ENCODE measurements around the gene LRCH4.
"Not testable (repeated sequence)": the region's sequence is repeated elsewhere in the genome, so short reads cannot be mapped to it uniquely, and the experiment has no call there.

LRCH4 gene

GRCh38 chr7:100567751-100568175, 18.2 kb downstream of the LRCH4 start:
- DNase-seq (ENCODE audit: low read depth), result no peak

DNA sequence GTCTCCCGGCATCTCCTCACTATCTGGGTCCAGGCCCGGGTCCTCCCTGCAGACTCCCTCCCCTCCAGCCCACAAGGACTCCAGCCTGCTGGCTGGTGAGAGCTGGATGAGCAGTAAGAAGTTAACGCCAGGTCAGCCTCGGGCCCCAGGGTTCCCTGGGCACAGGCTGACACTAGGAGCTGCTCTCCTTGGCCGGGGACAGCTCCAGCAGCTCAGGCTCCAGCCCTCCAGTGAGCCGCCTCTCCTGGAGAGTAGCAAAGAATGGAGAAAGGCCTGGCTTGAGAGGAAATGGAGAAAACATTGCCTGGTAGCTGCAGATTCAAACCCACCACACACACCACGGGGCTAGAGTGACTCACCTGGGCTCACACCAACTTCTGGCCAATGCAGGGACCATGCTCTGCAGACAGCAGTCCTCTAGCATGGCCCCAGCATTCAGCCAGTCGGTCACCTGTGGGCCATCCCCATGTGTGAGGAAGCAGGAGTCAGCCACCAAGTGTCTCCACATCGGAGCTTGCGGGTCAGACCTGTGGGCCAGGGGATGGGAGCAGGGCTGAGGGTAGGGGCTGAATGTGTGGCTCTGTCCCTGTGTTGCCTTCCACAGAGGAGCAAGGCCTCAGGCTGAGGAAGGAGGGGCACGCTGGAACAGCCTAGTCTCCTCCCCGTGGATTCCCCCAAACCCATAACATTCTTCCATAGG, 18.7 kb downstream of the LRCH4 start:
- DNase-seq (ENCODE audit: low read depth), result no peak

DNA sequence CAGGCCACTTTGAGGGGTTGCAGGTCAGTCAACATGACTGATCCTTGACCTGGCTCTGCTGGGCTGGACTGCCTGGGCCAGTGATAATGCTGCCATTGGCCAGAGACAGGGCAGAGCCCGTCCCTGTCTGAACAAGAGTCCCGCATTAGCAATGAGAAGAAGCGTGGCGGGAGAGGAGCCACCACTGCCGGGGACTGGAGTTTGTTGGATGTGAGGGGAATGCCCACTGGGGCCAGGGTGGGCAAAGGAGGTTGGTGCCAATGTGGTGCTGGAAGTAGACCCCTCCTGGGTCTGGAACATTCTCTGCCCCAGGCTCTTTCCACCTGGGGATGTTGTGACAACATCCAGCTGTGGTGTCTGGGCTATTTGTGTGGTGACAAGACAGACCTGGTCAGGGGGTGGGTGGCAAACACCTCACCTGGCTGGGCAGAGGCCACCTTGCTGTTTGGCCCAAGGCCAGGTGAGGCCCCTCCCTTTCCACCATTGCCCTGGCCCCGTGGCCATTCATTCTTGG, 19.9 kb downstream of the LRCH4 start:
- DNase-seq (ENCODE audit: low read depth), result no peak

- no peak for DNase-seq (ENCODE audit: low read depth)
Observed at GRCh38 chr7:100565133-100565571, 20.8 kb downstream of the LRCH4 start.

DNA sequence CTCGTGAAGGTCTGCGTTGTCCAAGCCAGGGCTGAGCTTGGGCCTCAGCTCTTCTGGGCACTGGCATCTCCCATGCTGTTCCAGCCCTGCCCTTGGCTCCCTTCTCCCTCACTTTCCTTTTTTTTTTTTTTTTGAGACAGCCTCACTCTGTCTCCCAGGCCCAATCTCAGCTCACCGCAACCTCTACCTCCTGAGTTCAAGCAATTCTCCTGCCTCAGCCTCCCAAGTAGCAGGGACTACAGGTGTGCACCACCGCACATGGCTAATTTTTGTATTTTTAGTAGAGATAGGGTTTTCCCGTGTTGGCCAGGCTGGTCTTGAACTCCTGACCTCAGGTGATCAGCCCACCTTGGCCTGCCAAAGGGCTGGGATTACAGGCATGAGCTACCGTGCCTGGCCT, 21.5 kb downstream of the LRCH4 start:
- not testable (repeated sequence) for DNase-seq (ENCODE audit: low read depth)

GRCh38 chr7:100563809-100564400, 22.0 kb downstream of the LRCH4 start:
- DNase-seq (ENCODE audit: low read depth), result peak; percentile 53

DNA sequence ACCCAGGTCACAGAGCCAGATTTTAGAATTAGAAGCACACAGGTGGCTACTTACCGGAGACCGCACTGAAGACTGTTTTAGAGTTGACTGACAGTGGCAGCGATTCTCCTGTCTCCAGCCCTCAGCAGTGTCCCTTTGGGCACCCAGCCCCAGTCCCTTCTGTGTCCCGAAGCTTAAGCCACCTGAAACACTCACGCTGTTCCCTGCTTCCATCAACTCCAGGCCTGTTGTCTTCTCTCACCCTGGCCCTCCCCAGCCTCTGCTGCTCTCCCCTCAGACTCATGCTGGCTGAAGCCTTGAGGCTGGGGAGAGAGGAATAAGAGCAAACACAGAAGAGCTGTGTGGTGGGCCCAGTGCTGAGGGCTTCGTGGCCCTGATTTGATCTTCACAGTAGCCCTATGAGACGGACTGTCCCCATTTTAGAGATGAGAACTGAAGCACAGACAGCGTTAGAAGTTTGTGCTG, 22.8 kb downstream of the LRCH4 start:
- no peak for DNase-seq (ENCODE audit: low read depth)

- no peak for DNase-seq (ENCODE audit: low read depth)
Observed at GRCh38 chr7:100562195-100563099, 23.5 kb downstream of the LRCH4 start.

DNA sequence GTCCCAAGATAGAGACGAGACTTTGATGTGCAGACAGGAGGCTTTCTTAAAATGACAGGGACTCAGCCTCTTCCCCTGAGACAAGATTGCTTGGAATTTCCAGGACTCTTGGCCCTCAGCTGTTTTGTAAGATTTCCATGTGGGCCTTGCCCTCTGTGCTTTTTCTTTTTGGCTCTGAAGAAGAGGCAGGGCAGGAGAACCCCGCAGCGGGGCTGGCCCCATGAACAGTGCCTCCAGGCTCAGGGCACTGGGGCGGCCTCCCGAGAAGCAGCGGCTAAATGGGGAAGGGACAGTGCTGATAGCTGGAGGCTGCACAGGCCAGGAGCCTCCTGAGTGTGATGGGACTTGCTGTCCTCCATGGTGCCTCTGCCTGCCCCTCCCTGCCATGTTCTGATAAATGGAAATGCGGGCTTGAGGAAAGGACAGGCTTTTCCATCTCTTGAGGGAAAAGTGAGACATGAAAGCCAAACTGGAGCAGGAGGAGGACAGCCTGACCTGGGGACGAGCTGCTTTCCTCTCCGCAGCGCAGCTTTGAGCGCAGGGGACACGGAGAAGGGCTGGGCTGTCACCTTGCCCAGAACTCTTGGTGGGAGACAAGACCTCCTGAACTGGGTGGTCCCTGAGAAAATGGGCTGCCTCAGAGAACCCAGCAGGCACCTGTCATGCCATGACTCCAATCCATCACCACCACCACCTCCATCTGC, 24.3 kb downstream of the LRCH4 start:
- DNase-seq (ENCODE audit: low read depth), result no peak

- no peak for DNase-seq (ENCODE audit: low read depth)
Observed at GRCh38 chr7:100559127-100559526, 26.8 kb downstream of the LRCH4 start.

DNA sequence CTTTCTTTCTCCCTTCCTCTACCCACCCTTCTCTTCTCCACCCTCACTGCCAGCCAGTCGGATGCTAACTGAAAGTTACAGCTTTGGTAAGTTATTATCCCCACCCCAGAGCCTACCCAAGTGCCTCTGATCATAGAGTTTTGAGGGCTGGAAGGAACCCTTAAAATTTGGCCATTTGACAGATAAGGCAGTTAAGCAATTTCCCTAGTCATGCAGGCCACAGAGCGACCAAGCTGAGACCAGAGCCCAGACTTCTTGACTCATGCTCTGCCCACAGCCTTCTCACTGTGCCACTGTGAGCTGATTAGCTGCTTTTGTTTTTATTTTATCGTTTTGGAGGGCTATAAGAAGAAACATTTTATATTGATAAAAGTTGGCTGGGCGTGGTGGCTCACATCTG, 29.4 kb downstream of the LRCH4 start:
- no peak for DNase-seq (ENCODE audit: low read depth)

DNA sequence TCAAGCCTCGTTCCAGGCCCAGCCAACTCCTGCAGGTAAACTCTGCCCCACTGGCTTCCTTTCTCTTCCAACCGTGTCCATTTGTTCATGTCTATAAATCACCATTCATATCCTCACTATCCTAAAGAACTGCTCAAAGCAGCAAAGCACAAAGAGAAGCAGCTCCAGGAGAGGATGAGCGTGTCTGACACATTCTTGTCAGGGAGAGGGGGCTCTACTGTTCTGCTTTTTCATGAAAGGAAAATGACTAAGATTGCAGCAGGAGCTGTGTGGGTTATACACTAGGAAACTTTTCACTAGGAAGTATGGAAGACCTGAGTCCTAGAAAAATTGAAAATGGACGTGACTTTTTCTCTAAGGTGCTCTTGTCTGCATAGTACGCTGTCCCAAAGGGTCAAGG, 30.2 kb downstream of the LRCH4 start:
- DNase-seq (ENCODE audit: low read depth), result no peak

DNA sequence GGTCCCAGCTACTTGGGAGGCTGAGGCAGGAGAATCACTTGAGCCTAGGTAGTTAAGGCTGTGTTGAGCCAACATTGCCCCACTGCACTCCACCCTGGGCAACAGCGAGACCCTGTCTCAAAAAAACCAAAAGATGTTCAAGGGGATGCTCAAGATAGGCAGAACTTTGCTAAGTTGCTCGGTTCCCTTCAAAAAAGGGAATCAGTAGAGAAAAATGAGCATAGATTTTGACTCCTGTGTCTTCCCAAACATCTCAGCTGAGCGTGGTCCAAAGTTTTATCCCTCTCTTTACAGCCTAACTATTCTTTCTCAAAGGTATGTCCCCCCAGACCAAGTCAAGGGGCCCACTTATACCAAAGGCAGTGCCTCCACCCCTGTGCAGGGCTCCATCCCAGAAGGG, 32.9 kb downstream of the LRCH4 start:
- DNase-seq (ENCODE audit: low read depth), result no peak

DNA sequence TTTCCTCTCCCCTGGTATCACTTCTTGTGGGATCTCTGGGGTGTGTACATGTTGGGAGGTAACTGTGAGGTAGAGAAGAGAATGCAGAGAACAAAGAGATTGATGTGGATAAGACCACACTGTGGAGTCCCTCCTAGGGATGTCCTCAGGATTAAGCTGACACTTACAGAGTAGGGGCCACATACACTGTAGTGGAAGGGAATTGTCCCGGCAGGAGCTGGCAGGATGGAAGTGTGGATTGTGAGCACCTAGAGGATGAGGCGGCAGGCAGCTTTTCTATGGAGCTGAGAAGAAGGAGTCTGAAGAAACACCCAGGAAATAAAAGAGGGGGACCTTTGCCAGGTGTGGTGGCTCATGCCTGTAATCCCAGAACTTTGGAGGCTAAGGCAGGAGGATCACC, 33.4 kb downstream of the LRCH4 start:
- DNase-seq (ENCODE audit: low read depth), result no peak

DNA sequence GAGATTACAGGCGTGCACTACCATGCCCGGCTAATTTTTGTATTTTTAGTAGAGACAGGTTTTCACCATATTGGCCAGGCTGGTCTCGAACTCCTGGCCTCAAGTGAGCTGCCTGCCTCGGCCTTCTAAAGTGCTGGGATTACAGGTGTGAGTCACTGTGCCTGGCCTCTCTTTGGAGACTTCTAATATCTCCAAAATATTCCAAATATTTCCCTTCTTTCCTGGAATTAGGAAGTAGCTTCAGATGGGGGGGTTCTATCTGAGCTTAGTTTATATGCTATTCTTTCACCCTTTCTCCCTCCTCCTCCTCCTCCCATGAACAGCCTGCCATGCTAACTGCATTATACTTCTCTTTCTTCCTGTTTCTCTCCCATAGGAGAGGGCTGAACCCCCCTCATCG, 37.5 kb downstream of the LRCH4 start:
- not testable (repeated sequence) for DNase-seq (ENCODE audit: low read depth)

GRCh38 chr7:100547872-100548271, 38.1 kb downstream of the LRCH4 start:
- DNase-seq (ENCODE audit: low read depth), result no peak

DNA sequence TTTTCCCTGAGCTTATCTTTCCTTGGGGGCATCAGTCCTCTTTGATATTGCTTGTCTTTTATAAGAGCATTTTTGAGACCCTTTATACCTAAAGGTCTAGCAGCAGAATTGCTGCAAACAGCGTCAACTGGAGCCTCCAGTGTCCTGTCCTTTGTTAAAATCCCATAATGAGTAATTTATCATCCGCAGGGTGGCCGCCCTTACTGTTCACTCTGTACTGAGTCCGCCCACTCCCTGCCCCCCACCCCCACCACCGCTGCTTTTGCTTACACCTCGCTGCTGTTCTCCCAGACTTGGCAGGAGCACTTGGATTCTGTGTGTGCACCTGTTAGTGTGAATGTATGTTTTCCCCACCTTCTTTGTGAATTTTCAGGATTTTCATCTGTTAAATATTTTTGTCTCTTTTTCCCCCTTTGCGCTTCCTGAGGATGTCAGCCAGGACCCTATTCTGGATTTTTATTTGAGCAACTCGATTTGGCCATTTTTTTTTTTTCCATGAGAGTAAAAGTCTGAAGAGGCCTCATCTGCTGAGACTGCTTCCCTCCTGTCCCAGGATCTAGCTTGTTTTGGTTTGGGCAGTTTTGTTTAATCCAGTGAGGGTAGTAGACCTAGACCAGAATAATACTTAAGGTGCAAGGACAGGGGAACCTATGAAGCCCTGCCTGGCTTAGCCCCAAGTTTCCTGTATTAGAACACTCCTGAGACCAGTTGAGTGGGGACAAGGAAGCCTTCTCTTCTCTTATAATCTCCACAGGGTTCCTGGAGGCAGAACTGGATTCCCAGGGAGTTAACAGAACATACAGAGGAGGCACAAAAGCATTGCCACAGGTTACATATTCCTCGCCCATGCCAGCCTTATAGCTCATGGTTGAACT, 38.8 kb downstream of the LRCH4 start:
- no peak for DNase-seq (ENCODE audit: low read depth)

DNA sequence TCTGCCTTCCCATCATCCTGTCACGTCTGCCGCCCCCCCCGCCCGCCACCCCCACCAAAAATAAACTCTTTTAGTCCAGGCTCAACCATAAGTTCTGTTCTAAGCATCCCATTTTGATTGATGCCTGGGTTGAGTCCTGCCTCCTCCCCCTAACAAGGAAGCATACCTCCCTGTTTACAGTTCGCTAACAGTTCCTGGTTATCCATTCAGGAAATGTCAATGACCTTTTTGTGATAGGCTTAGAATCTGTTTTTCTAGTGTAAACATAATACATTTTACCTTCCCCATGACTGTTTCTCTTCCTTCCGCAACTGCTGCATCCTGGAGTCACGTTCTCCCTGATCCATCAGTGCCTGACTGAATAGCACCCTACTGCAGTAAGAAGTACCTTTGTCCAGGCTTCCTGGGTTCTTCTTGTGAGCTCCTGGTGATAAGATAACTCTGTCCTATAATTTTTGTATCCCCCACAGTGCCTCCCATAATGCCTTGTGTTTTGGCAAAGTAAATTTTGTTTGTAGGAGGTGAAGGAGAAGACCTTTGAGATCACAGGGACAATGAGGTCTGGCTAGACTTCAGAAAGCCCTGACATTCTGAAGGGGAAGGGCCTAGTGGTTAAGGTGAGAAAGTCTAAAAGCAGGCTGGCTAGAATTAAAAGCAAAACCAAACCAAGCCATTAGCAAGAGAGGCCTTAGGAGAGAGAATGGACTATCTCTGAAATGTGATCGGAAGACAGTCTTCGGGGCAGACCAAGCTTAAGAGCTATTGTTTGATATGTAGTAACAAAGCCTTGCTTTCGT, 39.6 kb downstream of the LRCH4 start:
- no peak for DNase-seq (ENCODE audit: low read depth)

GRCh38 chr7:100545360-100546128, 40.4 kb downstream of the LRCH4 start:
- DNase-seq (ENCODE audit: low read depth), result peak; percentile 40

Measured in T-helper 22 cell (primary cell).